OCI-M1 (cell line): ENCODE measurements around the gene TCIRG1.

Experiments used
- DNase-seq: peaks from one replicate; lab custom pipeline; 2025; lab: John Stamatoyannopoulos, UW

TCIRG1 gene

GRCh38 chr11:68051191-68052136 is 12.6 kb downstream of the TCIRG1 start:
- DNase-seq, result peak; percentile 54

- no peak for DNase-seq
Measured at GRCh38 chr11:68052137-68052873, 13.5 kb downstream of the TCIRG1 start.

- DNase-seq, result no peak
Measured at GRCh38 chr11:68053117-68053516, 14.3 kb downstream of the TCIRG1 start.

GRCh38 chr11:68053981-68054812 is 15.4 kb downstream of the TCIRG1 start:
- no peak for DNase-seq

GRCh38 chr11:68056317-68057285 is 17.8 kb downstream of the TCIRG1 start:
- DNase-seq, result no peak

GRCh38 chr11:68057807-68058206 is 19.0 kb downstream of the TCIRG1 start:
- DNase-seq, result no peak

- no peak for DNase-seq
Measured at GRCh38 chr11:68061508-68061907, 22.7 kb downstream of the TCIRG1 start.

GRCh38 chr11:68064926-68065325 is 26.1 kb downstream of the TCIRG1 start:
- DNase-seq, result no peak

- no peak for DNase-seq
Measured at GRCh38 chr11:68065841-68066240, 27.0 kb downstream of the TCIRG1 start.

GRCh38 chr11:68066742-68067141 is 27.9 kb downstream of the TCIRG1 start:
- no peak for DNase-seq

- DNase-seq, result no peak
Measured at GRCh38 chr11:68067991-68068390, 29.2 kb downstream of the TCIRG1 start.

- no peak for DNase-seq
Measured at GRCh38 chr11:68071281-68072048, 32.6 kb downstream of the TCIRG1 start.

GRCh38 chr11:68074584-68075352 is 35.9 kb downstream of the TCIRG1 start:
- DNase-seq, result no peak

- DNase-seq, result peak; percentile 54
Measured at GRCh38 chr11:68076371-68077042, 37.7 kb downstream of the TCIRG1 start.

- DNase-seq, result no peak
Measured at GRCh38 chr11:68077617-68078582, 39.1 kb downstream of the TCIRG1 start.

- no peak for DNase-seq
Measured at GRCh38 chr11:68080860-68081259, 42.0 kb downstream of the TCIRG1 start.

GRCh38 chr11:68081691-68082090 is 42.9 kb downstream of the TCIRG1 start:
- no peak for DNase-seq

- DNase-seq, result no peak
Measured at GRCh38 chr11:68082481-68082880, 43.7 kb downstream of the TCIRG1 start.
